K562 (cell line): ENCODE measurements around the gene LSM4. TPM values are rescaled to one million over a fixed set of nuclear protein-coding genes. Genes with fewer than 3 reads are reported as not detected.
A peak's percentile ranks its signal among the peaks of the same experiment; 100 is the strongest.

Source experiments
- BRD4 ChIP-seq: fragments of 200-600 bp; sonication (generic); IDR thresholded peaks from 2 replicates; pipeline ENCODE4 v1.6.1; 2017; ENCODE audit warnings: inconsistent platforms
- CBX8 ChIP-seq: fragments of 200-600 bp; sonication (generic); IDR thresholded peaks from 2 replicates; pipeline ENCODE4 v1.6.1; 2012; ENCODE audit warnings: borderline replicate concordance, mixed run types, low read depth, mild to moderate bottlenecking, moderate library complexity, mixed read lengths, low read length, control low read depth, inconsistent platforms; ENCODE audit not compliant: poor library complexity, severe bottlenecking; ENCODE audit errors: extremely low read depth
- ETV5 ChIP-seq: sonication (generic); formaldehyde crosslinking; IDR thresholded peaks from 2 replicates; pipeline ENCODE4 v1.4.0; 2020; ENCODE audit warnings: low read depth, mild to moderate bottlenecking, missing genetic modification reagents
- HDAC2 ChIP-seq: fragments of 450-650 bp; IDR thresholded peaks from 2 replicates; pipeline ENCODE4 v1.6.1; 2016; ENCODE audit warnings: mild to moderate bottlenecking
- KDM5B ChIP-seq: fragments of 200-600 bp; sonication (generic); IDR thresholded peaks from 2 replicates; pipeline ENCODE4 v1.6.1; 2012; ENCODE audit warnings: low read depth, mild to moderate bottlenecking, moderate library complexity, low read length, control low read depth, inconsistent platforms; ENCODE audit not compliant: insufficient replicate concordance
- MCM5 ChIP-seq: fragments of 450-650 bp; IDR thresholded peaks from 2 replicates; pipeline ENCODE4 v1.6.1; 2016; ENCODE audit warnings: low read depth
- PYGO2 ChIP-seq: fragments of 450-650 bp; IDR thresholded peaks from 2 replicates; pipeline ENCODE4 v1.6.1; 2016; ENCODE audit warnings: mild to moderate bottlenecking, missing genetic modification characterization, moderate library complexity, missing compliant biosample characterization
- RBFOX2 ChIP-seq: fragments of 200-400 bp; formaldehyde crosslinking; IDR thresholded peaks from 2 replicates; pipeline ENCODE4 v1.6.1; 2017; ENCODE audit warnings: low read depth, mild to moderate bottlenecking, low read length, moderate library complexity
- SAFB ChIP-seq: fragments of 200-400 bp; formaldehyde crosslinking; IDR thresholded peaks from 2 replicates; pipeline ENCODE4 v1.6.1; 2017; ENCODE audit warnings: low read depth, low read length, borderline replicate concordance
- TAF1 ChIP-seq: IDR thresholded peaks from 2 replicates; pipeline ENCODE4 v1.6.1; 2011; ENCODE audit warnings: mild to moderate bottlenecking, low read length, moderate library complexity; ENCODE audit not compliant: insufficient read depth, control insufficient read depth, severe bottlenecking; ENCODE audit errors: extremely low read depth
- TEAD1 ChIP-seq, 2 experiments: fragments of 450-650 bp in 1 of 2; sonication (generic) in 1 of 2; formaldehyde crosslinking; IDR thresholded peaks; 2 replicates each; pipeline versions ENCODE4 v1.4.0 to v1.8.0; 2020 to 2022; ENCODE audit warnings: mild to moderate bottlenecking in 2 of 2, missing genetic modification reagents in 1 of 2
- TEAD4 ChIP-seq, 2 experiments: sonication (generic) in 1 of 2; formaldehyde crosslinking in 1 of 2; IDR thresholded peaks; 2 replicates each; pipeline versions ENCODE4 v1.6.1 to v1.8.0; 2012 to 2022; ENCODE audit warnings: borderline replicate concordance in 1 of 2, inconsistent platforms in 1 of 2, low read length in 1 of 2, mild to moderate bottlenecking in 1 of 2, missing genetic modification reagents in 1 of 2
- ZNF197 ChIP-seq: fragments of 200-800 bp; sonication (Bioruptor generic); IDR thresholded peaks from 2 replicates; pipeline ENCODE4 v1.6.1; 2016; ENCODE audit warnings: low read depth, missing genetic modification characterization, missing compliant biosample characterization
- ZNF347 ChIP-seq: fragments of 450-650 bp; formaldehyde crosslinking; IDR thresholded peaks from 2 replicates; pipeline ENCODE4 v1.4.0; 2020; ENCODE audit warnings: low read depth, mild to moderate bottlenecking, moderate library complexity
- polyA plus RNA-seq, 8 experiments: library from polyadenylated mRNA; depleted of rRNA in 4 of 8; stranded (reverse) in 5 of 8; unstranded in 3 of 8; fragments of >200 nt; fragmentation: Nextera tagmentation in 2 of 8; fragmentation: Illumina TruSeq in 1 of 8; extraction: Ambion mirVana in 2 of 8; extraction: Trizol in 1 of 8; gene quantifications; 2 replicates each; pipeline versions ENCODE4 v1.2.1 to v1.2.3, GENCODE V29; 2011 to 2014; ENCODE audit warnings: inconsistent platforms in 1 of 8, missing spikeins in 1 of 8
- total RNA-seq, 7 experiments: library from RNA; depleted of rRNA in 6 of 7; stranded (reverse); fragments of >200 nt in 6 of 7; fragmentation: Illumina TruSeq in 2 of 7; extraction: Trizol in 2 of 7; gene quantifications; 2 replicates each; pipeline versions ENCODE4 v1.2.1 to v1.2.3, GENCODE V29; 2011 to 2021; ENCODE audit warnings: low replicate concordance in 1 of 7
- TF ChIP-seq, protein P1 (sequence below): fragments of 200-600 bp; sonication (generic); IDR thresholded peaks from one replicate; pipeline ENCODE4 v1.6.1; 2012; ENCODE audit warnings: mild to moderate bottlenecking, low read depth, low read length, inconsistent platforms

The LSM4 gene
- total and polyA plus RNA-seq, 9 of the 15 experiments (the other 6 are each of a cell fraction or from before 2014, with no cell fraction given), result 11.9 to 763 (median 202) TPM

DNA sequence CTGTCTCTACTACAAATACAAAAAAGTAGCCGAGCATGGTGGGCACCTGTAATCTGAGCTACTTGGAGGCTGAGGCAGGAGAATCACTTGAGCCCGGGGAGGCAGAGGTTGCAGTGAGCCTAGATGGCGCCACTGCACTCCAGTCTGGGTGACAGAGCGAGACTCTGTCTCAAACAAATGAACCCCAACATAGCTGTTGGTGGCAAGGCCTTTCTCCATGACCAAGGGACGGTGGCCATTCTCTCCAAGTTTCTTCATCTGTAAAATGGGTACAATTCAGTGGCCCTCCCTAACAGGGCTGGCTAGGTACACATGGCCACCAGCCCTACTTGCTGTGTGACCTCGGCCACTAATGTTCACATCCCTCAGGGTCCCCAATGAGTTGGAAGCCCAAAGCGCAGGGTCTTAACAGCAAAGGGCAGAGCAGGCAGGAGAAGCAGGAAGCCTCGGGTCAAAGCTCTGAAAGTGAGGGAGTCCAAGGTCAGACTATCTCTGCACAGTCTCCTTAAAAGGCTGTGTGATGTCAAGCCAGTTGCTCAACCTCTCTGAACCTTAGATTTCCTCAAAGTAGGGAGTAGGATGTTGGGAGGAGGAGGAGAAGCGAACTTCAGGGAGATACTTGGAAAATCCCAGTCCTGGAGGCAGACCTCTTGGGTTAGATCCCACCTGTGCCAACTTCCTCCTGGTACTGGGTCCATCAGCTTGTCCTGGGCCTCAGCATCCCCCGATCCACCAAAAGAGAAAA is 44.2 kb downstream of the LSM4 start (continued):
- TF ChIP-seq, protein P1, sequence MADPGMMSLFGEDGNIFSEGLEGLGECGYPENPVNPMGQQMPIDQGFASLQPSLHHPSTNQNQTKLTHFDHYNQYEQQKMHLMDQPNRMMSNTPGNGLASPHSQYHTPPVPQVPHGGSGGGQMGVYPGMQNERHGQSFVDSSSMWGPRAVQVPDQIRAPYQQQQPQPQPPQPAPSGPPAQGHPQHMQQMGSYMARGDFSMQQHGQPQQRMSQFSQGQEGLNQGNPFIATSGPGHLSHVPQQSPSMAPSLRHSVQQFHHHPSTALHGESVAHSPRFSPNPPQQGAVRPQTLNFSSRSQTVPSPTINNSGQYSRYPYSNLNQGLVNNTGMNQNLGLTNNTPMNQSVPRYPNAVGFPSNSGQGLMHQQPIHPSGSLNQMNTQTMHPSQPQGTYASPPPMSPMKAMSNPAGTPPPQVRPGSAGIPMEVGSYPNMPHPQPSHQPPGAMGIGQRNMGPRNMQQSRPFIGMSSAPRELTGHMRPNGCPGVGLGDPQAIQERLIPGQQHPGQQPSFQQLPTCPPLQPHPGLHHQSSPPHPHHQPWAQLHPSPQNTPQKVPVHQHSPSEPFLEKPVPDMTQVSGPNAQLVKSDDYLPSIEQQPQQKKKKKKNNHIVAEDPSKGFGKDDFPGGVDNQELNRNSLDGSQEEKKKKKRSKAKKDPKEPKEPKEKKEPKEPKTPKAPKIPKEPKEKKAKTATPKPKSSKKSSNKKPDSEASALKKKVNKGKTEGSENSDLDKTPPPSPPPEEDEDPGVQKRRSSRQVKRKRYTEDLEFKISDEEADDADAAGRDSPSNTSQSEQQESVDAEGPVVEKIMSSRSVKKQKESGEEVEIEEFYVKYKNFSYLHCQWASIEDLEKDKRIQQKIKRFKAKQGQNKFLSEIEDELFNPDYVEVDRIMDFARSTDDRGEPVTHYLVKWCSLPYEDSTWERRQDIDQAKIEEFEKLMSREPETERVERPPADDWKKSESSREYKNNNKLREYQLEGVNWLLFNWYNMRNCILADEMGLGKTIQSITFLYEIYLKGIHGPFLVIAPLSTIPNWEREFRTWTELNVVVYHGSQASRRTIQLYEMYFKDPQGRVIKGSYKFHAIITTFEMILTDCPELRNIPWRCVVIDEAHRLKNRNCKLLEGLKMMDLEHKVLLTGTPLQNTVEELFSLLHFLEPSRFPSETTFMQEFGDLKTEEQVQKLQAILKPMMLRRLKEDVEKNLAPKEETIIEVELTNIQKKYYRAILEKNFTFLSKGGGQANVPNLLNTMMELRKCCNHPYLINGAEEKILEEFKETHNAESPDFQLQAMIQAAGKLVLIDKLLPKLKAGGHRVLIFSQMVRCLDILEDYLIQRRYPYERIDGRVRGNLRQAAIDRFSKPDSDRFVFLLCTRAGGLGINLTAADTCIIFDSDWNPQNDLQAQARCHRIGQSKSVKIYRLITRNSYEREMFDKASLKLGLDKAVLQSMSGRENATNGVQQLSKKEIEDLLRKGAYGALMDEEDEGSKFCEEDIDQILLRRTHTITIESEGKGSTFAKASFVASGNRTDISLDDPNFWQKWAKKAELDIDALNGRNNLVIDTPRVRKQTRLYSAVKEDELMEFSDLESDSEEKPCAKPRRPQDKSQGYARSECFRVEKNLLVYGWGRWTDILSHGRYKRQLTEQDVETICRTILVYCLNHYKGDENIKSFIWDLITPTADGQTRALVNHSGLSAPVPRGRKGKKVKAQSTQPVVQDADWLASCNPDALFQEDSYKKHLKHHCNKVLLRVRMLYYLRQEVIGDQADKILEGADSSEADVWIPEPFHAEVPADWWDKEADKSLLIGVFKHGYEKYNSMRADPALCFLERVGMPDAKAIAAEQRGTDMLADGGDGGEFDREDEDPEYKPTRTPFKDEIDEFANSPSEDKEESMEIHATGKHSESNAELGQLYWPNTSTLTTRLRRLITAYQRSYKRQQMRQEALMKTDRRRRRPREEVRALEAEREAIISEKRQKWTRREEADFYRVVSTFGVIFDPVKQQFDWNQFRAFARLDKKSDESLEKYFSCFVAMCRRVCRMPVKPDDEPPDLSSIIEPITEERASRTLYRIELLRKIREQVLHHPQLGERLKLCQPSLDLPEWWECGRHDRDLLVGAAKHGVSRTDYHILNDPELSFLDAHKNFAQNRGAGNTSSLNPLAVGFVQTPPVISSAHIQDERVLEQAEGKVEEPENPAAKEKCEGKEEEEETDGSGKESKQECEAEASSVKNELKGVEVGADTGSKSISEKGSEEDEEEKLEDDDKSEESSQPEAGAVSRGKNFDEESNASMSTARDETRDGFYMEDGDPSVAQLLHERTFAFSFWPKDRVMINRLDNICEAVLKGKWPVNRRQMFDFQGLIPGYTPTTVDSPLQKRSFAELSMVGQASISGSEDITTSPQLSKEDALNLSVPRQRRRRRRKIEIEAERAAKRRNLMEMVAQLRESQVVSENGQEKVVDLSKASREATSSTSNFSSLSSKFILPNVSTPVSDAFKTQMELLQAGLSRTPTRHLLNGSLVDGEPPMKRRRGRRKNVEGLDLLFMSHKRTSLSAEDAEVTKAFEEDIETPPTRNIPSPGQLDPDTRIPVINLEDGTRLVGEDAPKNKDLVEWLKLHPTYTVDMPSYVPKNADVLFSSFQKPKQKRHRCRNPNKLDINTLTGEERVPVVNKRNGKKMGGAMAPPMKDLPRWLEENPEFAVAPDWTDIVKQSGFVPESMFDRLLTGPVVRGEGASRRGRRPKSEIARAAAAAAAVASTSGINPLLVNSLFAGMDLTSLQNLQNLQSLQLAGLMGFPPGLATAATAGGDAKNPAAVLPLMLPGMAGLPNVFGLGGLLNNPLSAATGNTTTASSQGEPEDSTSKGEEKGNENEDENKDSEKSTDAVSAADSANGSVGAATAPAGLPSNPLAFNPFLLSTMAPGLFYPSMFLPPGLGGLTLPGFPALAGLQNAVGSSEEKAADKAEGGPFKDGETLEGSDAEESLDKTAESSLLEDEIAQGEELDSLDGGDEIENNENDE, result no peak
- TF ChIP-seq ZNF197 (CRISPR knock-in tag), result 0 out of 2 replicates have a peak, but pooled peaks have one; percentile 20
- no peak for TF ChIP-seq ETV5 (CRISPR knock-in tag)
- TF ChIP-seq ZNF347 (CRISPR knock-in tag), result no peak
- no peak for TF ChIP-seq SAFB
- no peak; the same call in 1 of the 2 replicates for TF ChIP-seq HDAC2
- TF ChIP-seq TAF1, result no peak
- no peak for TF ChIP-seq CBX8
- TF ChIP-seq RBFOX2, result peak; percentile 40
- no peak for TF ChIP-seq KDM5B
- no peak for TF ChIP-seq TEAD4 (IDR thresholded peaks at IDR 0.05; ENCODE audit: low read length)
- TF ChIP-seq TEAD4 (CRISPR knock-in tag; IDR thresholded peaks at IDR 0.05; ENCODE audit: borderline replicate concordance), result no peak
- no peak for TF ChIP-seq MCM5
- peak in 1 of 2 experiments; percentile 48; a peak in 1 of 4 replicates for TF ChIP-seq TEAD1 (CRISPR knock-in tag; IDR thresholded peaks at IDR 0.05)
- TF ChIP-seq PYGO2, result no peak
- TF ChIP-seq BRD4, result no peak
